Colonic mucosa (tissue), 4 donors: ENCODE measurements around the gene MS4A10. TPM values are rescaled to one million over a fixed set of nuclear protein-coding genes. Genes with fewer than 3 reads are reported as not detected.

Experiments
- DNase-seq: peaks from one replicate; pipeline ENCODE4 v3.0.0-alpha.2; 2020
- H3K27ac ChIP-seq: fragments of 200-600 bp; one replicate; pipeline ENCODE4 v1.8.0; 2021
- H3K27me3 ChIP-seq: fragments of 200-600 bp; one replicate; pipeline ENCODE4 v1.8.0; 2021
- H3K36me3 ChIP-seq: fragments of 200-600 bp; one replicate; pipeline ENCODE4 v1.8.0; 2021
- H3K4me1 ChIP-seq: fragments of 200-600 bp; one replicate; pipeline ENCODE4 v1.8.0; 2021; ENCODE audit warnings: mild to moderate bottlenecking
- H3K4me3 ChIP-seq: fragments of 200-600 bp; one replicate; pipeline ENCODE4 v1.8.0; 2021
- H3K9ac ChIP-seq, 2 donors: one replicate each; pipeline ENCODE4 v1.7.0; 2013; ENCODE audit warnings: control low read depth in 2 of 2, low read depth in 2 of 2, low read length in 2 of 2
- H3K9me3 ChIP-seq: fragments of 200-600 bp; one replicate; pipeline ENCODE4 v1.8.0; 2021
- CTCF ChIP-seq: fragments of 200-600 bp; IDR thresholded peaks from one replicate; pipeline ENCODE4 v1.8.0; 2022; ENCODE audit warnings: antibody characterized with exemption, mild to moderate bottlenecking
- intact Hi-C: fragments of 100-400 bp; cut with DNase I; formaldehyde crosslinking; loops from one replicate; pipeline ENCODE4 v1.14.1; 2022
- total RNA-seq, 2 donors: library from RNA; stranded (reverse); fragmentation: NEBNext Ultra II Directional in 1 of 2; extraction: Animal tissue kit (Norgen Biotek cat#: 25700) in 1 of 2; gene quantifications; one replicate each; pipeline ENCODE4 v1.2.1, GENCODE V29; 2021
- donor health status: healthy.
- donor health status: DM: no; HTN: no; CAD: no.
- donor health status: DM: no; HTN: no; CAD: no.

Gene MS4A10
- total RNA-seq, 2 donors from 2014 or later = 0.10 to 0.66 TPM

DNA sequence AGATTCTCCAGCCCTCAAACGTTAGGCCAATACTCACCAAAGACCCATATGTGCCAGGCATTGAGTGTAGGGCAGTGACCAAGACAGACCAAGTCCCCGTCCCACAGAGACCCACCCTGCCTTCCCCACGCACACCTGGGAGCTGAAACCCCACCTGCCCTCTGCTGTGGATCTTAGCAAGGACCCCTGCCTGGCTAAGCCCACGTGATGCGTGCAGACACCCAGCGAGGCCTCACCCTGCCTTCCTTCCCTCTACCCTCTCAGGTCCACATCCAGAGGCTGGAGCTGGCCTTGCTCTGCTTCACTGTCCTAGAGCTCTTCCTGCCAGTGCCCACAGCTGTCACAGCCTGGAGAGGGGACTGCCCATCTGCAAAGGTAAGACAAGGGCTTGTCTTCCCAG is 10.2 kb downstream of the MS4A10 start:
- H3K27ac ChIP-seq = no peak overlapping the region
- intact Hi-C loops = no loop called here

DNA sequence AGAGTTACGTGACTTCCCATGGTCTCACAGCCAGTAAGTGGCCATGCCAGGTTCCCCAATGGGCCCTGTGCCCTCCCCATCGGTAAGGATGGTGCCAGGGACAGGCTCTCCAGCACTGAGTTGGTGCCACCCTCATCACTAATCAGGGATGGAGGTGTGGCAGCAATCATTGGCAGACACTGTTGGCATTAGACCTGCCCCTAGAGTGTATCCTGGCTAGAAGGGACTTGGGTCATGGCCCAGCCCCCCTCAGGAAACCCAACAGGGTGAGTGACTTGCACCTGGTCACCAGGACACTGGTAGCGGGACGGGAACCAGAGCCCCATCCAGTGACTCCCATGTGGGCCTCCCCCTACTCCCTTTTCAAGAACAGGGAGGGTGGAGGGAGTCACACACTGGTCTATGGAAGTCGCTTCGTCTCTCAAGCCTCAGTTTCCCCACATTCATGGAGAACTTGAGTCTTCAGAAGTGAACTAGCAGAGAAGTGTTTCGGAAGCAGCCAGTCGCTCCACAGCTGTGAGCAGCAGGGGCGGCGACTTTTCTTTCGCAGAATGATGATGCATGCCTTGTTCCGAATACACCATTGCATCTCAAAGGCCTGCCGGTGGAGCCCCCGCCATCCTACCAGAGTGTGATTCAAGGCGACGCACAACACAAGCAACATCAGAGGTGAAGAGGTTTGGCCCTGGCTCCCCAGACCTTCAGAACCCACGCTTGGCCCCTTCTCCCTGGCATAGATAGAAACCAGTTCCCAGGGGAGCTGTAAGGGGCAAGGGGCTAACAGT is 12.9 kb downstream of the MS4A10 start:
- no peaks in the 10 kb centered on the region for H3K4me1 ChIP-seq
- no peak overlapping the region for H3K27ac ChIP-seq
- TF ChIP-seq CTCF = no peak
- intact Hi-C loops = no loop called here
- H3K27me3 ChIP-seq = no peaks in the 10 kb centered on the region
- no peaks in the 10 kb centered on the region for H3K36me3 ChIP-seq
- H3K4me3 ChIP-seq = no peak overlapping the region
- H3K9me3 ChIP-seq = no peaks in the 10 kb centered on the region
- no peak overlapping the region for H3K9ac ChIP-seq
- no peak for DNase-seq

More for the DNA sequence above, 10.2 kb downstream of the MS4A10 start:
- Histone ChIP-seq H3K27me3 (no peaks in the 10 kb centered on the region), H3K9ac (no peak overlapping the region), H3K36me3 (no peaks in the 10 kb centered on the region), H3K4me1 (no peaks in the 10 kb centered on the region), H3K4me3 (no peak overlapping the region), H3K9me3 (no peaks in the 10 kb centered on the region)
- TF ChIP-seq CTCF = no peak
- DNase-seq = no peak

DNA sequence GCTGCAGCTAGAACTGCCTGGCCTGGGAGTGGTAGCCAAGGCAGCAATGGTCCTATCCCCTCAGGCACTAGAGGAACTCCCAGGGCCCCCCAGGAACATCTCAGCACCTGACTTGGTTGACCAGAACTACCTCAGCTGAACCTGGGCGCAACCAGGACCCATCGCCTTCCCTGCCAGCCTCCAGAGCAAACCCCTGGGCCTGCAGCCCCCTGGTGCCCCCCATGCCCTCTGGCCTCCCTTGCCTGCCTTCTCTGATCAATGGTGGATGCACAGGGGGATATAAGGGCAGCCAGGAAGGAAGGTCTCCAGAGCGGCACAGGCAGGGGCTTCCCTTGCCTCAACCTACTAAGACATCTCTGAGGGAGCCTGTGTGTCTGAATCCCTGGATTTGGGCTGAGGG is 13.5 kb downstream of the MS4A10 start:
- Histone ChIP-seq H3K4me1 (no peaks in the 10 kb centered on the region), H3K36me3 (no peaks in the 10 kb centered on the region), H3K9me3 (no peaks in the 10 kb centered on the region), H3K27me3 (no peaks in the 10 kb centered on the region), H3K4me3 (no peak overlapping the region), H3K9ac (no peak overlapping the region), H3K27ac (no peak overlapping the region)
- no peak for DNase-seq
- intact Hi-C loops = no loop called here
- TF ChIP-seq CTCF = no peak

DNA sequence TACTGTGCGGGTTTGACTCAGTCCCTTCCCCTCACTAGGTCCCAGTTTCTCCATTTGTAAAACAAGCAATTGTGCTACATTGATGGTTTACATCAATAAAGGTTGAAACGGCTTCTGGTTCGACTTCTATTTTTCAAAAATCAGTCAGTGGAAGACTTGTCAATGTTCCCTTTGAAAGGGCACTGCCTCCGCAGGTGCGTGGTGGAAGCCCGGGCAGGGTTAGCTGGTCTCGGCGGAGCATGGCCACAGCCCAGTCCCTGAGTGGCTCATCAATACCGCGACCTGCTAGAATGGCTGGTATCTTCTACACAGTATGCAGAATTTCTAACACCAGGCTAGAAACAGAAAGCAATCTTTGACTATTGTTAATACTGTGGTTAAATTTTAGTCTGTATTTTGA is 16.1 kb downstream of the MS4A10 start:
- no peak for DNase-seq
- Histone ChIP-seq H3K27me3 (no peaks in the 10 kb centered on the region), H3K4me3 (no peak overlapping the region), H3K4me1 (no peaks in the 10 kb centered on the region), H3K9ac (no peak overlapping the region), H3K27ac (no peak overlapping the region), H3K9me3 (no peaks in the 10 kb centered on the region), H3K36me3 (no peaks in the 10 kb centered on the region)
- no peak for TF ChIP-seq CTCF
- intact Hi-C loops = no loop called here

GRCh38 chr11:60803273-60803936 is 18.3 kb downstream of the MS4A10 start:
- H3K4me1 ChIP-seq = no peaks in the 10 kb centered on the region
- no peaks in the 10 kb centered on the region for H3K9me3 ChIP-seq
- H3K4me3 ChIP-seq = no peak overlapping the region
- H3K27ac ChIP-seq = no peak overlapping the region
- no peak for TF ChIP-seq CTCF
- no peaks in the 10 kb centered on the region for H3K36me3 ChIP-seq
- intact Hi-C loops = no loop called here
- DNase-seq = no peak
- H3K9ac ChIP-seq = no peak overlapping the region
- H3K27me3 ChIP-seq = no peaks in the 10 kb centered on the region
